Right lobe of liver (tissue), 6 donors: Measurements from ENCODE around the gene CYB5RL. TPM values are rescaled to one million over a fixed set of nuclear protein-coding genes. Genes with fewer than 3 reads are reported as not detected.

Experiments
- ATAC-seq, 4 donors: fragments of 200-7000 bp; cut with Tn5 transposase; one replicate each; pipeline ENCODE4 v1.9.1; 2020; ENCODE audit warnings: mild to moderate bottlenecking in 4 of 4, moderate library complexity in 4 of 4
- DNase-seq, 3 donors: peaks; one replicate each; pipeline ENCODE4 v3.0.0-alpha.2; 2020
- H3K27ac ChIP-seq, 3 donors: fragments of 200-600 bp; one replicate each; pipeline ENCODE4 v1.8.0; 2022
- H3K27me3 ChIP-seq, 2 donors: fragments of 200-600 bp; one replicate each; pipeline ENCODE4 v1.8.0; 2022
- H3K36me3 ChIP-seq, 4 donors: fragments of 200-600 bp; sonication (generic) in 1 of 4; one replicate each; pipeline versions ENCODE4 v1.5.1 to v1.8.0; 2017 to 2022; ENCODE audit warnings: control low read depth in 1 of 4
- H3K4me1 ChIP-seq, 4 donors: fragments of 200-600 bp; sonication (generic) in 1 of 4; one replicate each; pipeline versions ENCODE4 v1.5.1 to v1.8.0; 2017 to 2022; ENCODE audit warnings: control low read depth in 1 of 4
- H3K4me3 ChIP-seq, 3 donors: fragments of 200-600 bp; one replicate each; pipeline ENCODE4 v1.8.0; 2022
- H3K9me3 ChIP-seq, 4 donors: fragments of 200-600 bp; sonication (generic) in 1 of 4; one replicate each; pipeline versions ENCODE4 v1.5.1 to v1.8.0; 2017 to 2022; ENCODE audit warnings: control low read depth in 1 of 4
- POLR2A ChIP-seq: fragments of 450-650 bp; IDR thresholded peaks from one replicate; pipeline ENCODE4 v1.6.1; 2017; ENCODE audit warnings: antibody characterized with exemption, mild to moderate bottlenecking
- WGBS: methylation state at CpG from one replicate; pipeline ENCODE4 v1.1.6; 2018; ENCODE audit warnings: low coverage, low lambda C conversion rate; ENCODE audit not compliant: insufficient coverage; ENCODE audit errors: missing lambda C conversion rate; 5-methylcytosine and 5-hydroxymethylcytosine counted together
- intact Hi-C, 2 donors: fragments of 100-400 bp; cut with DNase I; formaldehyde crosslinking; loops; one replicate each; pipeline versions ENCODE4 v1.11.2 to v1.14.1; 2022
- total RNA-seq, 6 experiments: library from RNA; depleted of rRNA in 2 of 6; stranded (reverse); fragments of >200 nt in 2 of 6; fragmentation: NEBNext Ultra II Directional in 3 of 6; extraction: Animal tissue kit (Norgen Biotek cat#: 25700) in 3 of 6; gene quantifications; one replicate each; pipeline versions ENCODE4 v1.1.0 to v1.2.4, GENCODE V29; 2016 to 2023
- TF ChIP-seq, protein P1 (sequence below), 4 donors: fragments of 200-600 bp in 3 of 4; fragments of 450-650 bp in 1 of 4; IDR thresholded peaks; one replicate each; pipeline versions ENCODE4 v1.5.1 to v1.8.0; 2016 to 2022; ENCODE audit warnings: antibody characterized with exemption in 4 of 4, mild to moderate bottlenecking in 2 of 4
- donor health status: DM: no; HTN: yes; CAD: no.
- donor health status: DM: no; HTN: no; CAD: no.
- donor health status: DM: no; HTN: no; CAD: no.
- donor health status: DM: no; HTN: yes; CAD: no.
- donor health status: DM: no; HTN: yes; CAD: no.

Gene CYB5RL
- total RNA-seq, 6 experiments from 2014 or later: 2.5 to 4.6 (median 3.0) TPM

DNA sequence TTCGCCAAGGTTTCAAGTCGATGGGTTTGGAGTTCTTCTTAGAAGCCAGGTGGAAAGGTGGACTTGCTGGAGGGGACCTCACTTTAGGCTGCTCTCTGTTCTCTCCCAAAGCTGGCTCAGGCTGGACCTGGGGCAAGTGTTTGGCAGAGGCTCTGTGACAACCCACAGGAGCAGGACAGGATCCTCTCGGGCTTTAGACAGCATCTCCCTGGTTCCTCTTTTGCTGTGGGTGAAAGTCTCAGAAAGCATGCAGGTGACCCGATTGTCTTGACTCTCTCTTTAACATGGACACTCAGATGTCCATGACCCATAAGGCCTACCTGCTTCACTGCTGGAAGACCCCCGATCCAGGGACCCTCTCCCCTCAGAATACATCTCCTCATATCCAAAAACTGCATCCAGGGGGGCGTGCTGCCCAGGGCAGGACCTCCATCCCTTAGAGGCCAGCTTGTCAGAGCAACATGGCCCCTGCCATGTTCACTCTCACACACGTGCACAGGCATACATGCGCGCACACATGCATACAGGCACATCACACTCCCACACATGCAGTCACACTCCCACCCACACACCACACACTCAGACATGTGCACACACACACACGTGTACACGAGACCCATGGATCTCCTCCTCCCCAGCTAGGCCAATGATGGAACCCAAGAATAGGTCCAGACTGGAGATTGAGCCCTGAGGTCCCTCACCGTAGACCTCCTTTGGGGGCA is 21.4 kb upstream of the CYB5RL start:
- TF ChIP-seq POLR2A: no peak
- TF ChIP-seq, protein P1, sequence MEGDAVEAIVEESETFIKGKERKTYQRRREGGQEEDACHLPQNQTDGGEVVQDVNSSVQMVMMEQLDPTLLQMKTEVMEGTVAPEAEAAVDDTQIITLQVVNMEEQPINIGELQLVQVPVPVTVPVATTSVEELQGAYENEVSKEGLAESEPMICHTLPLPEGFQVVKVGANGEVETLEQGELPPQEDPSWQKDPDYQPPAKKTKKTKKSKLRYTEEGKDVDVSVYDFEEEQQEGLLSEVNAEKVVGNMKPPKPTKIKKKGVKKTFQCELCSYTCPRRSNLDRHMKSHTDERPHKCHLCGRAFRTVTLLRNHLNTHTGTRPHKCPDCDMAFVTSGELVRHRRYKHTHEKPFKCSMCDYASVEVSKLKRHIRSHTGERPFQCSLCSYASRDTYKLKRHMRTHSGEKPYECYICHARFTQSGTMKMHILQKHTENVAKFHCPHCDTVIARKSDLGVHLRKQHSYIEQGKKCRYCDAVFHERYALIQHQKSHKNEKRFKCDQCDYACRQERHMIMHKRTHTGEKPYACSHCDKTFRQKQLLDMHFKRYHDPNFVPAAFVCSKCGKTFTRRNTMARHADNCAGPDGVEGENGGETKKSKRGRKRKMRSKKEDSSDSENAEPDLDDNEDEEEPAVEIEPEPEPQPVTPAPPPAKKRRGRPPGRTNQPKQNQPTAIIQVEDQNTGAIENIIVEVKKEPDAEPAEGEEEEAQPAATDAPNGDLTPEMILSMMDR (IDR thresholded peaks at IDR 0.05): no peak
- no peaks in the 10 kb centered on the region for H3K9me3 ChIP-seq
- no peaks in the 10 kb centered on the region for H3K27me3 ChIP-seq
- H3K27ac ChIP-seq: no peak overlapping the region
- intact Hi-C loops: no loop called here
- H3K4me3 ChIP-seq: no peak overlapping the region
- H3K4me1 ChIP-seq: peaks cover 0 to 8% (median 2%) of the 10 kb centered on the region in 4 donors
- WGBS: 96% methylated on average over 8 of the region's 12 CpGs
- ATAC-seq (no peak), DNase-seq (no peak)
- peaks cover 0 to 25% (median 13%) of the 10 kb centered on the region in 4 donors for H3K36me3 ChIP-seq

DNA sequence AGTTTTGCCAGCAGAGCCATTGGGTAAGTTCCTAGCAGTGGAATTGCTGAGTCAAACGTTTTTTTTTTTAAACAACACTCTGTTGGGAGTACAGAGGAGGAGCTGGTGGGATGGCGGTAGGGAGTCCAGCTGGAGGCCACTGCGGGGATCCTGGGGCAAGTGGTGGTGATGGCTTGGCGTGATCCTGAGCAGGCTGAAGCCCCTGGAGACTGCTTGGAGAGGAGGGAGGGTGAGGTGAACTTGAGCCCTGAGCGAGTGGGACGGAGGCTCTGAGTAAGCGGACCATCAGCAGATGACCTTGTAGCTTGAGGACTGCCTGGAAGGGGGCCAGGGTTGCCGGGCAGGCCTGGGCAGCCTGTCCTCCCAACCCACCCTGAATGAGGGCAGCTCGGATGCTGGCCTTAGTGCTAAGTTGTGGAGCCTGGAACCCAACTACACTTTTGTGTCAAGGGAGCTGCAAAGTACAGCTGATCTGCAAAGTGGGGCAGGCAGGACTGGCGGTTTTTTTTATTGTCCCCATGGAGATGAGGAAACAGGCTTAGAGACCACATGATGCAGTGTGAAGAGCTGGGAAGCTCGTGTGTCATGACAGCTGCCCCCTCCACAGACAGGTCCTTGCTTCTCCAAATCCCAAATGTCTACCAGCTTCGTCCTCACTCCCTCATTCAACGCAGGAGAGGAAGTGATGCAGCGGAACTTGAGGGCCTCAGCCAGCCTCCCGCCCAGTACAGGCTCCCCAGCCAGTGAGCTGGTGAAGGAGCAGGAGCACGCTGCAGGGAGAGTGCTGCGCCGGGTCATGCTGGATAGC is 20.4 kb upstream of the CYB5RL start:
- TF ChIP-seq, protein P1 (IDR thresholded peaks at IDR 0.05): no peak
- 36% methylated on average over 6 of the region's 18 CpGs for WGBS
- Histone ChIP-seq H3K27ac (peak overlapping the region in 1 of 3 donors; percentile 15), H3K9me3 (no peaks in the 10 kb centered on the region), H3K4me3 (no peak overlapping the region), H3K4me1 (peaks cover 0 to 8% (median 2%) of the 10 kb centered on the region in 4 donors), H3K36me3 (peaks cover 0 to 36% (median 19%) of the 10 kb centered on the region in 4 donors), H3K27me3 (no peaks in the 10 kb centered on the region)
- peak; percentile 40 to 83 (median 58) for ATAC-seq
- peak in 2 of 3 donors; percentile 62 to 76 for DNase-seq
- intact Hi-C loops: no loop called here

DNA sequence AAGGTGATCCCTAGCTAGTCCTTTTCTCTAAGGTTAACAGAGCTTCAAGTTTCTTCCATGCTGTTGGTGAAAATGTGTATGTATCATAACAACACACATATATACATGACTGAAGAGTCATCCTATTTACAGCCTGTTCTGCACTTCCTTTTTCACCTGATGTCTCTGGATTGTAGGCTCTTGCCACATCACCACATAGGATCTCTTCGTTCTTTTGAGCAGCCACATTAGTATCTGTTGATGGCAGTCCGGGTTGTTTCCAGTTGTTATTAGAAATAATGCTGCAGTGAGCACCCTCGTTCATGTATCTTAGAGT is 19.8 kb upstream of the CYB5RL start:
- Histone ChIP-seq H3K36me3 (peaks cover 0 to 41% (median 22%) of the 10 kb centered on the region in 4 donors), H3K4me1 (peaks cover 0 to 8% (median 2%) of the 10 kb centered on the region in 4 donors), H3K4me3 (no peak overlapping the region), H3K9me3 (no peaks in the 10 kb centered on the region), H3K27ac (peak overlapping the region in 1 of 3 donors; percentile 15), H3K27me3 (no peaks in the 10 kb centered on the region)
- no peak for ATAC-seq
- WGBS: 45% methylated on average over 2 of the region's 3 CpGs
- intact Hi-C loops: no loop called here
- no peak for TF ChIP-seq POLR2A
- TF ChIP-seq, protein P1 (IDR thresholded peaks at IDR 0.05): no peak
- DNase-seq: no peak

DNA sequence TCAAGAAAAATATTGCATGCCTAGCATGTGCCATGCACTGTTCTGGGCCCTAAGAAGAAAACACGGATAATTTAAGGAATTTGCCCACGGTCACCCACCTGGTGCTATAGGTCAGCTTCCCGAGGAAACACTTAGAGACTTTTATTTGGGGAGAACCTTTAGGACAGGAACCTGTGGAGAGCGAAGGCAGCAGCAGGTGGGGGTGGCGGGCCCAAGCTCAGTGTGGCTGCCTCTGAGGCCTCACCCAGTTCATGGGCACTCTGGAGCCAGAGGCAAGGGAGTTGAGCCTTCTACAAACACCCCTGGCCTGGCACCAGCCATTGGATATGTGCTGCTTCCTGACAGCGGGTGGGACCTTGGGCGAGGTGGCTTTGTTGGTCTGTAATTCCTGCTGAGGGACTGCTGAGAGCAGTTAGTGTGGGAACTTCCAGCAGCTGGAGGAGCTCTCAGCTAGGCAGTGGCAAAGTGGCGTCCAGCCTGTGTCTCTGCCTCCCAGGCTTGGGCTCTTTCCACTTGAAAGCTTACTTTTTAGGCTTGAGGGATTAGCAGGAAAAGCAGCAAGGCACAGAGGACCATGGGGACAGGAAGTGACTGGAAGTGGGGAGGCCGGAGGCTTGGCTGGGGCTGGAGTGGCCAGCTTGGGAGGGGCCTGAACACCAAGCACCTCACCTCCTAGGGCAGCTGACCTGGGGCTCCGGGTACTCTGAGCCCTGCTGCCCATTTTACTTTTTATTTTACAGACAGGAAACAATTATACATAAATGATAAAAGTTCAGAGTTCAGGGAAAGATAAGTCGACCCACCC is 19.3 kb upstream of the CYB5RL start:
- Histone ChIP-seq H3K9me3 (no peaks in the 10 kb centered on the region), H3K27ac (peak overlapping the region in 1 of 3 donors; percentile 19), H3K4me3 (no peak overlapping the region), H3K4me1 (peaks cover 0 to 8% (median 2%) of the 10 kb centered on the region in 4 donors), H3K36me3 (peaks cover 0 to 47% (median 28%) of the 10 kb centered on the region in 4 donors), H3K27me3 (no peaks in the 10 kb centered on the region)
- 68% methylated on average over 5 of the region's 11 CpGs for WGBS
- intact Hi-C loops: no loop called here
- TF ChIP-seq, protein P1 (IDR thresholded peaks at IDR 0.05): no peak
- TF ChIP-seq POLR2A: no peak
- DNase-seq (no peak), ATAC-seq (peak in 3 of 4 donors; percentile 5 to 13 (median 8))
